Spleen (tissue), 13 donors: ENCODE measurements around the gene CYBRD1. TPM values are rescaled to one million over a fixed set of nuclear protein-coding genes. Genes with fewer than 3 reads are reported as not detected.
A peak's percentile ranks its signal among the peaks of the same experiment; 100 is the strongest.

Source experiments
- DNase-seq: peaks from one replicate; pipeline ENCODE4 v3.0.0-alpha.2; 2020
- H3K27ac ChIP-seq, 8 donors: fragments of 200-600 bp; sonication (generic) in 7 of 8; 1 replicate in 4 of 8; 2 replicates in 4 of 8; pipeline versions ENCODE4 v1.5.0 to v1.8.0; 2016 to 2021; ENCODE audit warnings: inconsistent platforms in 4 of 8, mild to moderate bottlenecking in 4 of 8, moderate library complexity in 1 of 8
- H3K27me3 ChIP-seq, 7 donors: fragments of 200-600 bp; sonication (generic) in 6 of 7; replicated peaks in 1 of 7; 1 replicate in 4 of 7; 2 replicates in 3 of 7; pipeline versions ENCODE4 v1.5.0 to v1.8.0; 2016 to 2021; ENCODE audit warnings: inconsistent platforms in 3 of 7, mild to moderate bottlenecking in 1 of 7
- H3K36me3 ChIP-seq, 6 donors: fragments of 200-600 bp; sonication (generic) in 5 of 6; 1 replicate in 4 of 6; 2 replicates in 2 of 6; pipeline versions ENCODE4 v1.5.0 to v1.8.0; 2016 to 2021; ENCODE audit warnings: inconsistent platforms in 2 of 6
- H3K4me1 ChIP-seq, 6 donors: fragments of 200-600 bp; sonication (generic) in 5 of 6; 1 replicate in 3 of 6; 2 replicates in 3 of 6; pipeline versions ENCODE4 v1.5.0 to v1.8.0; 2016 to 2021; ENCODE audit warnings: inconsistent platforms in 3 of 6
- H3K4me3 ChIP-seq, 8 donors: fragments of 200-600 bp; sonication (generic) in 7 of 8; 1 replicate in 4 of 8; 2 replicates in 4 of 8; pipeline versions ENCODE4 v1.5.0 to v1.8.0; 2016 to 2021; ENCODE audit warnings: inconsistent platforms in 4 of 8, mild to moderate bottlenecking in 4 of 8, moderate library complexity in 2 of 8
- H3K9me3 ChIP-seq, 8 donors: fragments of 200-600 bp; sonication (generic) in 7 of 8; 1 replicate in 4 of 8; 2 replicates in 4 of 8; pipeline versions ENCODE4 v1.5.0 to v1.8.0; 2016 to 2021; ENCODE audit warnings: inconsistent platforms in 4 of 8
- CTCF ChIP-seq, 11 experiments: fragments of 200-600 bp in 7 of 11; fragments of 450-650 bp in 4 of 11; sonication (generic) in 4 of 11; IDR thresholded peaks in 8 of 11; conservative IDR thresholded peaks in 3 of 11; 1 replicate in 7 of 11; 2 replicates in 4 of 11; pipeline versions ENCODE4 v1.4.0 to v1.8.0; 2016 to 2021; ENCODE audit warnings: antibody characterized with exemption in 11 of 11, inconsistent platforms in 4 of 11, mild to moderate bottlenecking in 1 of 11
- POLR2A ChIP-seq, 3 donors: fragments of 450-650 bp; IDR thresholded peaks; one replicate each; pipeline ENCODE4 v1.5.1; 2017; ENCODE audit warnings: antibody characterized with exemption in 3 of 3, mild to moderate bottlenecking in 1 of 3
- POLR2AphosphoS5 ChIP-seq, 3 donors: sonication (generic); formaldehyde crosslinking; IDR thresholded peaks; one replicate each; pipeline ENCODE4 v1.5.1; 2017; ENCODE audit warnings: antibody characterized with exemption in 3 of 3
- WGBS, 5 donors: extraction: QIAGEN DNeasy Blood & Tissue Kit in 3 of 5; methylation state at CpG; one replicate each; pipeline versions ENCODE4 v1.1.5 to v1.1.7; 2013 to 2018; 5-methylcytosine and 5-hydroxymethylcytosine counted together
- intact Hi-C: fragments of 100-400 bp; cut with DNase I; formaldehyde crosslinking; loops from one replicate; pipeline ENCODE4 v1.15.0; 2023; ENCODE audit warnings: low total_unique reads
- long read RNA-seq, 2 donors: transcript quantifications; one replicate each; lab custom pipeline, GENCODE V29; 2026
- polyA plus RNA-seq, 3 donors: library from polyadenylated mRNA; stranded (reverse); fragments of 200-250 nt; gene quantifications; one replicate each; pipeline ENCODE4 v1.2.1, GENCODE V29; 2013
- total RNA-seq, 7 donors: library from RNA; depleted of rRNA in 3 of 7; stranded (reverse); fragments of >200 nt in 3 of 7; fragmentation: NEBNext Ultra II Directional in 4 of 7; extraction: Animal tissue kit (Norgen Biotek cat#: 25700) in 4 of 7; gene quantifications; one replicate each; pipeline versions ENCODE4 v1.1.0 to v1.2.1, GENCODE V29; 2016 to 2021
- donor health status: healthy with polysubstance abuse.
- donor health status: DM: no; HTN: no; CAD: no; lungs with moderate emphysema.
- donor health status: DM: no; HTN: no; CAD: no.
- donor health status: Bipolar disorder and iron deficiency.
- donor health status: healthy.
- donor health status: DM: no; HTN: no; CAD: no.
- donor health status: DM: yes; HTN: yes; CAD: no.

Gene CYBRD1
- total RNA-seq (10 to 100 TPM; 18.8 to 61.7 (median 46.9) TPM), polyA plus RNA-seq (10 to 100 TPM in 1 of 3 donors, 1 to 10 TPM in 2; 8.2 to 21.3 (median 9.4) TPM)
- long read RNA-seq, donor 1, full-length matches to known transcripts: 50 of 57 reads
- long read RNA-seq, donor 1, partial matches to known transcripts: 0 of 57 reads
- long read RNA-seq, donor 1, other reads (novel, unspliced or antisense): 7 of 57 reads
- long read RNA-seq, donor 2, full-length matches to known transcripts: 24 of 29 reads
- long read RNA-seq, donor 2, partial matches to known transcripts: 5 of 29 reads
- long read RNA-seq, donor 2, other reads (novel, unspliced or antisense): 0 of 29 reads

GRCh38 chr2:171522052-171522787, at the start of gene CYBRD1:
TSS of gene CYBRD1 (plus strand) at chr2:171522474. CDS start at chr2:171522546, 72 bp downstream.
- Histone ChIP-seq H3K4me3 (peak within 1 kb of the TSS; percentile 59 to 81 (median 72)), H3K27me3 (peaks cover 0 to 42% (median 18%) of the 10 kb centered on the region in 7 donors), H3K9me3 (no peaks in the 10 kb centered on the region), H3K36me3 (no peaks in the 10 kb centered on the region), H3K4me1 (peaks cover 0 to 44% (median 33%) of the 10 kb centered on the region in 6 donors), H3K27ac (peak within 1 kb of the TSS; percentile 57 to 92 (median 88))
- 0 to 1% (median 0%) methylated on average over 7 to 45 of the region's 45 CpGs for WGBS, 5 donors
- TF ChIP-seq POLR2A (IDR thresholded peaks at IDR 0.05): no peak
- TF ChIP-seq POLR2AphosphoS5 (IDR thresholded peaks at IDR 0.05): peak; percentile 30 to 80 (median 76)
- peak; percentile 86 for DNase-seq
- intact Hi-C loops: no loop called here

- 58 to 87% (median 83%) methylated on average over 1 of the region's 1 CpG for WGBS, 5 donors
- DNase-seq: no peak
- Histone ChIP-seq H3K36me3 (peaks cover 0 to 98% (median 28%) of the 10 kb centered on the region in 6 donors), H3K4me3 (no peak overlapping the region), H3K9me3 (no peaks in the 10 kb centered on the region), H3K27me3 (no peaks in the 10 kb centered on the region), H3K4me1 (peaks cover 0 to 5% (median 0%) of the 10 kb centered on the region in 6 donors), H3K27ac (no peak overlapping the region)
- intact Hi-C loops: no loop called here
- TF ChIP-seq POLR2AphosphoS5 (IDR thresholded peaks at IDR 0.05) (no peak), POLR2A (IDR thresholded peaks at IDR 0.05) (no peak), CTCF (IDR thresholded peaks at IDR 0.05 in 8 of 11, conservative IDR thresholded peaks at IDR 0.05 in 3 of 11) (no peak)
Measured at GRCh38 chr2:171475979-171476378, 46.3 kb upstream of the CYBRD1 start.

- no peak overlapping the region for H3K27ac ChIP-seq
- WGBS, 5 donors: 64 to 80% (median 73%) methylated on average over 1 of the region's 1 CpG
- intact Hi-C loops: no loop called here
Measured at GRCh38 chr2:171478345-171478744, 43.9 kb upstream of the CYBRD1 start.

GRCh38 chr2:171479154-171479814, 43.0 kb upstream of the CYBRD1 start:
- Histone ChIP-seq H3K4me1 (peaks cover 0 to 8% (median 0%) of the 10 kb centered on the region in 6 donors), H3K36me3 (peaks cover 0 to 91% (median 19%) of the 10 kb centered on the region in 6 donors), H3K27ac (no peak overlapping the region), H3K27me3 (no peaks in the 10 kb centered on the region), H3K9me3 (no peaks in the 10 kb centered on the region), H3K4me3 (no peak overlapping the region)
- TF ChIP-seq POLR2A (IDR thresholded peaks at IDR 0.05) (no peak), CTCF (IDR thresholded peaks at IDR 0.05 in 8 of 11, conservative IDR thresholded peaks at IDR 0.05 in 3 of 11) (no peak), POLR2AphosphoS5 (IDR thresholded peaks at IDR 0.05) (no peak)
- intact Hi-C loops: no loop called here
- no peak for DNase-seq
- WGBS, 5 donors: 63 to 89% (median 75%) methylated on average over 3 of the region's 3 CpGs

More at GRCh38 chr2:171478345-171478744, 43.9 kb upstream of the CYBRD1 start:
- Histone ChIP-seq H3K4me1 (peaks cover 0 to 8% (median 0%) of the 10 kb centered on the region in 6 donors), H3K4me3 (no peak overlapping the region), H3K36me3 (peaks cover 0 to 95% (median 19%) of the 10 kb centered on the region in 6 donors), H3K9me3 (no peaks in the 10 kb centered on the region), H3K27me3 (no peaks in the 10 kb centered on the region)
- DNase-seq: no peak
- no peak for TF ChIP-seq POLR2A (IDR thresholded peaks at IDR 0.05)
- no peak for TF ChIP-seq POLR2AphosphoS5 (IDR thresholded peaks at IDR 0.05)
